Fibroblast of upper back skin (primary cell): ENCODE data around the gene PLXNB2.

Experiments used
- DNase-seq: peaks from one replicate; pipeline ENCODE4 v3.0.0-alpha.2; 2013

PLXNB2 gene

GRCh38 chr22:50310031-50310722 lies 2.7 kb upstream of the PLXNB2 start:
- no peak for DNase-seq

DNA sequence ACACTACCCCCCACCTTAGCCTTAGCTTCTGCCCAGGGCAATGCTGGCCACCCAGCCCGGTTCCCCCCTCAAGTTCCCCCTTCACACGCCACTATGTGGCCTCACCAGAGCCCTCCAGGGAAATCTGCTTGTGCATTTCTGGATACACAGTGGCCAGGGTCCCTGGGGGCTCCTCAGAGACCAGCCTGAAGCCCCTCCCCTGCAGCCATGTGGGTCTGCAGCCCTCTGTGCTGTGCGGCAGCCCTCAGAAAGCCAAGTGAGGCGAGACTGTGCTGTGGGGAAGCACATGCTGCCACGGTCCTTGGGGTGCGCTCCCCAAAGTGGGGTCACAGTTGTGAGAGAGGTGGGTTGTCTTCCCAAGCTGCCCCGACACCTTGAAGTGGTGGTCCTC lies 2.1 kb upstream of the PLXNB2 start:
- no peak for DNase-seq

- no peak for DNase-seq
These were observed 1.6 kb upstream of the PLXNB2 start for GRCh38 chr22:50308986-50309600.

- peak; percentile 65 for DNase-seq
These were observed 1.1 kb upstream of the PLXNB2 start for GRCh38 chr22:50308597-50308935.

- no peak for DNase-seq
These were observed 597 bp upstream of the PLXNB2 start for GRCh38 chr22:50307890-50308596.

DNA sequence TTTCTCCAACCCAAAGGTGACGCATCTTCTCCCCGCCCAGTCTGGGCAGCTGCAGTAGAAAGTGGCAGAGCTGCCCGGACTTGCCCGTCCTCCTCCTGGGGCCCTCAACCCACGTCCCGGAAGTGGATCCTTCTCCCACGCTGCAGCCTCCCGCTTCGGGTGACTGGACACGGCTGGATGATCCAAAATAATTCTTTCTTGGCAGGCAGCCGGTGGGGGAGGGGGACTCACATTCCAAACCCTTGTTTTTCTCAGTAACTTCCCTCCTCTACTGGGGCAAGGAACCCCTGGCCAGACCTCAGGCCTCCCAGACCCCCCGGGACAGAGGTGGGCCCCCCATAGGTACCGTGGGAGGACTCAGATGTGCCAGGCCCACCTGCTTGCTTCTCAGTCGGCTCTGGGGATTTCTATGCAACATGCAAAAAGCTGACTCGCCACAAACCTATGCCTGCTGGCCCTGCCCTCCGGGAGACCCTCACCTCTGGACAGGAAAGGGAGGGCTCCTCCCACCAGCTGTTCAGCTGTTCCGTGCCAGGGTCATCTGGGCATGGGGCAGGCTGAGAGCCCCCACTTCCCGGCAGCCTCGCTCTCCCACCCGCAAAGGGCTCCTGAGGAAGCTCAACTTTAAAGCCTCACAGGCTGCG lies 1.4 kb downstream of the PLXNB2 start:
- peak; percentile 93 for DNase-seq

DNA sequence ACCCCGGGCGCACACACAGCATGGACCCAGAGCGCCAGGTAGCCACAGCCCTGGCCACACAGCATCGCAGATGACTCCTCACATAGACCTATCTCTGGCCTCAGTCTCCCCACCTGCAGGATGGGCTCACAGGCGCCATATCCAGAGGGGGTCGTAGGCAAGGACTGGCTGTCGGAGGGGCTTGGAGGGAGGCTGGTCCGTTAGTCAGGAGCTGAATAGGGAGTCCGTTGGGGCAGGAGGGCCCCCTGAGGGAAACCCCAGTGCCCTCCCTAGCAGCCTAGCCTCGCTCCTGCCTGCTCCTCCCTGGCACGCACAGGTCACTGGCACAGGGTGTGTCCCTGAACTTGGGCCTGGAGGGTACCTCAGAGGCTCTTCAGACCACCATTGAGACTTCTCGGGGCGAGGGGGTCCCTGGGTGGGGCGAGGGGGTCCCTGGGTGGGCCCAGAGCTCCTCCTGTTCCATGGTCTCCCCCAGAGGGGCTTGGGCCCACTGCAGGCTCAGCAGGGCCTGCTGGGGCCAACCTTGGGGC lies 2.0 kb downstream of the PLXNB2 start:
- no peak for DNase-seq

GRCh38 chr22:50304528-50305392 lies 2.7 kb downstream of the PLXNB2 start:
- no peak for DNase-seq

DNA sequence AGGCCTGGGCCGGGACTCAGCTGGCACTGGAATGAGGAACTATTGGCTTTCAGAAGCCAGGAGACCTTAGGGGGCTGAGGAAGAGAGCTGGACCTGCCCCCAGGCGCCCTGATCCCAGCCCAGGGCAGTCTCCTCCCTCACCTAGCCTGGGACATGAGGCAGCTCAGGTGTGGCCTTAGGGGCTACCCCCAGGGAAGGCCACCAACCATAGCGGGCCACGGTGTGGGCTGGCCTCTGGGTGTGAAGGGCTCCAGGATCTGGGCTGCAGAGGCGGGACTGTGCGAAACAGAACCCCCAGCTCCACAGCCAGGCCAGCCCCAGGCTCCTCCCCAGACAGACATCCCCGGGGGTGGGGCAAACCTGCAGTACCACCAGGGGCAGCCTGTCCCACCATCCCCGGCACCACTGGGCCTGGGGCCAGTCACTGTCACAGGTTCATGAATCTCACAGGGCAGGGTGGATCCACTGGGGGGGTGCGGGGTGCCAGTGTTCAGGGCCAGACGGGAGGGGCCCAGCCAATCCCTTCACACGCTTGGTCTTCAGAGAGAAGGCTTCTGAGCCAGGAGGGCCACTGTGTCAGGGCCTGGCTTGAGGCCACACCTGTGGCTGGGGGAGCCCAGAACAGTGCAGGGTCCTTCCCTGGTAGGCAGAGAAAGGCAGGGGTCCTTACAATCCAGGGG lies 3.5 kb downstream of the PLXNB2 start:
- DNase-seq = no peak

DNA sequence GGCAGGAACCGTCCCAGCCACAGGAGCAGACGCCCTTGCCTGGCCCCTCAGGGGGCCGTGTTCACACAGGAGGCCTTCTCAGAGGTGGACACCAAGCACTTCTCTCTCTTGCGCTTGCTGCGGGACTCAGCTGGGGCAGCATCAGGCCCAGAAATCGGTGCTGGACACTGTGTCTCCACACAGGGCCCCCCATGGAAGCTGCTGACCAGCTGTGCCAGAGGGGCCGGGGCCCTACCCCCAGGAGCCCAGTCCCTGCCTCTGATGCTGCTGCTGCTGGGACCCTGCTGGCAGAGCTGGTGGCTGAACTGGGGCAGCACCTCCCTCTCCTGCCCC lies 4.0 kb downstream of the PLXNB2 start:
- no peak for DNase-seq

DNA sequence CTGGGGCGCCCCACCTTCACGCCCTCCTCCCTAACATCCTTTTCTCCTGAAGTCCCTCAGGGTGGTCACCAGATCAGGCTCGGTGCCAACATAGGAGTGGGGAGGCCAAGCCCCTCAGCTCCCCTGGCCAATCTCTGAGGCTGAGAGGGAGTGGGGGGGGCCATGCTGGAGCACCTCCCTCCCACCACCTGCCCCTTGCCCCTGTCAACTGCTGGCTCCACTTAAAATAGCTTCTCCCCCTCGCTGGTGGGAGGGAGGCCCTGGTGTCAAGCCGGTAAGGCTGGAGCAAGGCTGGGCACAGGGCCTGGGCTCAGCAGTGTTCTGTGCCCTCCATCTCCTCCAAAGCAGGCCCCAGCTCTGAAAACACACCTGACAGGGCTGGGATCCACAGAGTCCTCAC lies 4.9 kb downstream of the PLXNB2 start:
- DNase-seq = no peak

GRCh38 chr22:50302041-50302541 lies 5.4 kb downstream of the PLXNB2 start:
- no peak for DNase-seq

GRCh38 chr22:50301581-50301991 lies 5.9 kb downstream of the PLXNB2 start:
- no peak for DNase-seq

DNA sequence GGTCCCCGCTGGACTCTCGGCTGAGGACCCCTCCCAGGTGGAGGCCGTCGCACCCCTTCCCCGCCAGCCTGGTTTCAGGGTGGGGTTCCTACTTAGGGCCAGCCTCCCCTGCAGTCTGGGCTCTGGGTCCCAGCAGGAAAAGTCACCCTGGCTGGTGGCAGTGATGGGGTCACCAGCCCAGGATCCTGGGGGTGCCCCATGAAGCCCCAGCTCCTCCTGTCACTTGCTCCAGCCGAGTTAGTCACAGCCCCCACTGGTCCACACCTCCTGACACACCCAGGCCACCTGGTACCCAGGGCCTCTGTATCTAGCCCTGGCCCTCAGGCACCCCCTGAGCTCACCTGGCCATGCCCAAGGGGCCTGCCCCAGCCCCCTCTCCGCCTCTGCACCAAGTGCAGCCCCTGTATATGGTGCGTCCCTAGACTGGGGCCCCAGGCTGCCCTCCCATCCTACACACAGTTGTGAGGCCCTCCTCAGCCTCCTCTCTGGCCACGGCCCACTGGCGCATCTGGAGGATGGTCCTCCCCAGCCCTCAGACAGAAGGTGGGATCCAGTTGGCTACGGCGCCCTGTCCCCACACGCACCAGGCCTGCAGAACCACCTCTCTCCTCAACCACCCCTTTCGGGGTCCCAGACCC lies 6.7 kb downstream of the PLXNB2 start:
- no peak for DNase-seq

DNA sequence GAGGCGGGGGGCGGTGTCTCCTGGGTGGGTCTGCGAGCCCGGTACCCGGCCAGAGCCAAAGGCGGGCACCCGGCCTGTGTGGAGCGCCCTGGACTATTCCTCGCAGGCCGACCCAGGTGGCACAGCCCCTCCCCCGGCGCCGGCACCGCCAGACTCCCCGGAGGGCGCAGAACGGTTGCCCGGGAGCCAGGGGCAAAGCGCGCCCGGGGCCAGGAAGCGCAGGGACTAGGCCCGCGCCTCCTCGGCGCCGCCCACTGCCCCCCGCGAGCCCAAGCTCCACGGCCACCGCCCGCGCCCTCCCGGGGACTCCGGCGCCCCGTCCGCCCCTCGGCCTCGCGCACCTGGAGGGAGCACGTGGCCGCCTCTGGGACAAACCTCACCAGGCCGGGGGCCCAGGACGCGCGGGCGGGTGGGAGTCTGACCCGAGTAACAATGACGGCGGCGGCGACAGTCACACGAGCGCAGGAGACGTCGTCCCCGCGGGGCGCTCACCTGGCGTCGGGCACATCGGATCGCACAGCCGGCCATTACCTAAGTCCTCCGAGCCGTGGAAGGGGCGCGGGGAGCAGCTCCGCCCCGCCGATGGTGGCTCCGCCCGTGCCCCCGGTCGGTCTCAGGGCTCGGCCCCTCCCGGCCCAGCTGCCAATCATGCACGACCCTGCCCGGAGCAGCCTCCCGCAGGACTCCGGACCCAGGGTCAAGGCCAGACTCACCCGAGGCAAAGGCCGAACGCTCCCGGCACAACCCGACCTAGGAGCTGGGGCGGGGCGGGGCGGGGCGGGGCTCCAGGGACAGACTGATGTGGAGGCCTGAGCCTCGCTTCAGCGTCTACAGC lies 7.4 kb downstream of the PLXNB2 start:
- DNase-seq = no peak

DNA sequence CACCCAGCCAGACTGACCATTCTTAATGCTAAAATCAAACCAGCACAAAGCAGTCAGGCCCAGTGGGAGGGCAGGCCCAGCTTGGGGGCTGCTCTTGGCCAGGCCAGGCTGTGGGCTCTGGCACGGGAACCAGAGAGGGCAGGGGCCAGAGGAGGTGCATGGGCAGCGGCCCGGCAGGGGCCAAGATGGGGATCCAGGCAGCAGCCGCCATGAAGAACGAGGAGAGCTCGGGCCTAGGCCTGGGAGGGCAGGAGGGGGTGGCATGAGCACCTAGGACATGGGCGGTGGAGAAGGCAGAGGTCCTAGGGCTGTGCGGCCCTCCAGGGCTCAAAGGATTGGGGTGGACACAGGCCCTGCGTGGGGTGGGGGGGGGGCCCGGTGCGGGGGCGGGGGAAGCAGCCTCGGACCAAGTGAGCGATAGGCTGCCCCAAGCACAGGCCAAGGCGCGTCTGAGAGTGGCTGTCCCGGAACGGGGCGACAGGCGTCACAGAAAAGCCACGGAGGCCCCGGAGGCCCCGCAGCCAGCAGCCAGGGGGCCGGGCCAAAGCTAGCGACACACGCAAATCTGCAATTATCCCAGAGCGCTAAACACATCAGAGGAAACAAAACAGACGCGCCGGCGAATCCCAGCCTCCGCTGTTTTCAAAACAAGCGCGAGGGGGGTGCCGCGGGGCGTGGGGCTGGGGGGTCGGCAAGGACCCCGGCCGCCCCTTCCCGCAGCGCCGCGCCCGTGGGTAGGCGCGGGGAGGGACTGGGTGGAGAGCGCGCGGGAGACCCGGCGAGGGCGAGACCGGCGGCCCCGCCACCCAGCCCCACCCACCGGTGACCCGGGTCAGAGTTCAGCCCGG lies 8.3 kb downstream of the PLXNB2 start:
- no peak for DNase-seq

GRCh38 chr22:50298266-50298637 lies 9.2 kb downstream of the PLXNB2 start:
- DNase-seq = no peak

DNA sequence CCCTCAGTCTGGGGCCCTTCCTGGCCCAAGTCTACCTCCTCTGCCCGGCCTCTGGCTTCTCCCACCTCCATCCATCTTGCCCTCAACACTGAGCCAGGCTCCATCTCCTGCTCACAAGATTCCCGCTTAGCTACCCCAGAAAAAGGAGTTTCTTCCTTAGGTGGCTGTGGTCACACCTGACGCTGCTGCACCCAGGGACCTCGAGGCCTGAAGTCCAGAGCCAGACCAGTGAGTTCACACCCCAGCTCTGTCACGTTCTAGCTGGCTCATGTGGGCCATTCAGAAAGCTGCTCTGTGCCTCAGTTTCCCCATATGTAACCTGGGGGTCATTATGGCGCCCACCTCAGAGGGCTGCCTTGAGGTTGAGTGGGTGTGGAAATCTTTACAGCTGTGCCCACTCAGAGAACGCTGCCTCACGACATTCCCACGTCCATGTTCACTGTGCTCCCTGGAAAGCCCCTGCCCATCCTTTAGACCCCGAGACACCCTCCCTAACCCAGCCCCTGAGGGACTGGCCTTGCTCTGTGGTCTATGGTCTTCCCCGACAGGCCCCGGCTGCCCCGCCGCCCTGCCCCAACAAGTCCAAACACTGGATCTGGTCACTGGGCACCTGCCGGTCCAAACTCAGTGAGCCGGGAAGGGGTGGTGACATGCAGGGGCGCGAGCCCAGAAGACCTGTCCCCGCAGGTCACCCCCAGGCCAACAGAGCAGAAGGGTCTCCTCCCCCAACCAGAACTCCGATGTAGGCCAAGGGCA lies 9.8 kb downstream of the PLXNB2 start:
- DNase-seq = no peak
